Neural progenitor cell (in vitro differentiated cells): ENCODE measurements around the gene CIB4. TPM values are rescaled to one million over a fixed set of nuclear protein-coding genes. Genes with fewer than 3 reads are reported as not detected.

Experiments
- DNase-seq: peaks from one replicate; pipeline ENCODE4 v3.0.0-alpha.2; 2016; ENCODE audit warnings: low spot score
- H2AFZ ChIP-seq: fragments of 200-600 bp; sonication (generic); replicated peaks from 2 replicates; pipeline ENCODE4 v1.6.1; 2016; ENCODE audit warnings: antibody characterized with exemption
- H3F3A ChIP-seq: fragments of 200-600 bp; sonication (generic); 2 replicates; pipeline ENCODE4 v1.6.1; 2016; ENCODE audit warnings: antibody characterized with exemption, low read depth
- H3K27ac ChIP-seq: fragments of 200-600 bp; sonication (generic); 2 replicates; pipeline ENCODE4 v1.5.1; 2016; ENCODE audit warnings: mild to moderate bottlenecking
- H3K27me3 ChIP-seq: fragments of 200-600 bp; sonication (generic); 2 replicates; pipeline ENCODE4 v1.6.1; 2016; ENCODE audit warnings: mild to moderate bottlenecking, moderate library complexity
- H3K36me3 ChIP-seq: fragments of 200-600 bp; sonication (generic); 2 replicates; pipeline ENCODE4 v1.5.1; 2016
- H3K4me1 ChIP-seq: fragments of 200-600 bp; sonication (generic); 2 replicates; pipeline ENCODE4 v1.6.1; 2016; ENCODE audit warnings: mixed run types
- H3K4me2 ChIP-seq: fragments of 200-600 bp; sonication (generic); 2 replicates; pipeline ENCODE4 v1.6.1; 2016
- H3K4me3 ChIP-seq: fragments of 200-600 bp; sonication (generic); 2 replicates; pipeline ENCODE4 v1.5.1; 2016
- H3K79me2 ChIP-seq: fragments of 200-600 bp; sonication (generic); 2 replicates; pipeline ENCODE4 v1.6.1; 2016; ENCODE audit warnings: low read depth
- H3K9ac ChIP-seq: fragments of 200-600 bp; sonication (generic); 2 replicates; pipeline ENCODE4 v1.6.1; 2016
- H3K9me3 ChIP-seq: fragments of 200-600 bp; sonication (generic); 2 replicates; pipeline ENCODE4 v1.5.1; 2016; ENCODE audit warnings: low read depth
- H4K20me1 ChIP-seq: fragments of 200-600 bp; sonication (generic); 2 replicates; pipeline ENCODE4 v1.6.1; 2016; ENCODE audit warnings: low read depth
- H3K27ac Mint-ChIP-seq: 3 replicates; pipeline ENCODE4 v1.8.0; 2021; ENCODE audit warnings: mixed read lengths
- H3K27me3 Mint-ChIP-seq: 2 replicates; pipeline ENCODE4 v1.8.0; 2022; ENCODE audit warnings: low read depth, mild to moderate bottlenecking, inconsistent platforms, moderate library complexity, mixed read lengths; ENCODE audit not compliant: insufficient read depth
- H3K36me3 Mint-ChIP-seq: 3 replicates; pipeline ENCODE4 v1.8.0; 2021; ENCODE audit warnings: mixed read lengths
- H3K4me1 Mint-ChIP-seq: 3 replicates; pipeline ENCODE4 v1.8.0; 2021; ENCODE audit warnings: mixed read lengths
- H3K4me3 Mint-ChIP-seq: 3 replicates; pipeline ENCODE4 v1.8.0; 2021; ENCODE audit warnings: mild to moderate bottlenecking, moderate library complexity, mixed read lengths
- H3K9me3 Mint-ChIP-seq: 3 replicates; pipeline ENCODE4 v1.8.0; 2020; ENCODE audit warnings: mixed read lengths
- EZH2 ChIP-seq: fragments of 200-600 bp; sonication (generic); IDR thresholded peaks from 2 replicates; pipeline ENCODE4 v1.6.1; 2017; ENCODE audit warnings: antibody characterized with exemption, mild to moderate bottlenecking, moderate library complexity
- EZH2phosphoT487 ChIP-seq: fragments of 200-600 bp; sonication (generic); IDR thresholded peaks from 2 replicates; pipeline ENCODE4 v1.6.1; 2017; ENCODE audit warnings: antibody characterized with exemption
- total RNA-seq: library from RNA; depleted of rRNA; stranded (reverse); fragments of >200 nt; gene quantifications from 2 replicates; pipeline ENCODE4 v1.2.3, GENCODE V29; 2015; ENCODE audit warnings: low replicate concordance
- TF ChIP-seq, protein P1 (sequence below): fragments of 200-600 bp; sonication (generic); IDR thresholded peaks from 2 replicates; pipeline ENCODE4 v1.5.1; 2017; ENCODE audit warnings: antibody characterized with exemption, mild to moderate bottlenecking

The CIB4 gene
- total RNA-seq, 1 donor from 2014 or later, result not detected

DNA sequence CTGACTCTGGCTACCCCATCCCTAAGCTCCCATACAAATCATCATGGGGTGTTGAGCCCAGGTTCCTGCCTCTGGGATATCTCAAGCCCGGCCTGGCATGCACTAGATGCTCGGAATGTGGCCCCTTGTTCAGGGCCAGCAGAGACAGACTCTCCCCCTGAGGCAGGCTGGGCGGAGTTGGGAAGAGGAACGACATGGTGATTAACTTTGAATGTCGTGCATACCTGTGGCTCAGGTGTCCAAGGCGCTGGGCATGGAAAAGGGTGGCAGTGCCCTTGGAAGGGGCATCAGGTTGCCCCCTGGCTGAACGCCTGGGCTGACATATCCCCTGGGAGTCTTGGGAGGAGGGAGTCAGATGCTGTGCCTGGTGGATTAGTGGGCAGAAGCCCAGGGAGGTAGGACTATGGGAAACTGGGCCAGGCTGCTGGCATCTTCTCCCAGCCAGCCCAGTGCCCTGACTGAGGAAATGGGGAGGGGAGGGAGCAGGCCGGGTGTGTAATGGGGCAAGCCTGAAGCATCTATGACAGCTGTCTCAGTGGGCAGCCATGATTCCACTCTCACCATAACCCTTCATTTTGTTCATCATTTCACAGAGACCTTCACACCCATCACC, 105.4 kb downstream of the CIB4 start:
- Histone ChIP-seq H2AFZ (no peak overlapping the region), H3K9me3 (no peaks in the 10 kb centered on the region), H4K20me1 (no peaks in the 10 kb centered on the region), H3K27me3 (no peaks in the 10 kb centered on the region), H3F3A (no peaks in the 10 kb centered on the region), H3K4me1 (peaks cover 24% of the 10 kb centered on the region), H3K79me2 (no peaks in the 10 kb centered on the region), H3K27ac (no peak overlapping the region), H3K36me3 (no peaks in the 10 kb centered on the region), H3K4me2 (no peak overlapping the region), H3K4me3 (no peak overlapping the region), H3K9ac (no peak overlapping the region)
- DNase-seq, result no peak
- TF ChIP-seq EZH2 (no peak), EZH2phosphoT487 (no peak)
- TF ChIP-seq, protein P1, sequence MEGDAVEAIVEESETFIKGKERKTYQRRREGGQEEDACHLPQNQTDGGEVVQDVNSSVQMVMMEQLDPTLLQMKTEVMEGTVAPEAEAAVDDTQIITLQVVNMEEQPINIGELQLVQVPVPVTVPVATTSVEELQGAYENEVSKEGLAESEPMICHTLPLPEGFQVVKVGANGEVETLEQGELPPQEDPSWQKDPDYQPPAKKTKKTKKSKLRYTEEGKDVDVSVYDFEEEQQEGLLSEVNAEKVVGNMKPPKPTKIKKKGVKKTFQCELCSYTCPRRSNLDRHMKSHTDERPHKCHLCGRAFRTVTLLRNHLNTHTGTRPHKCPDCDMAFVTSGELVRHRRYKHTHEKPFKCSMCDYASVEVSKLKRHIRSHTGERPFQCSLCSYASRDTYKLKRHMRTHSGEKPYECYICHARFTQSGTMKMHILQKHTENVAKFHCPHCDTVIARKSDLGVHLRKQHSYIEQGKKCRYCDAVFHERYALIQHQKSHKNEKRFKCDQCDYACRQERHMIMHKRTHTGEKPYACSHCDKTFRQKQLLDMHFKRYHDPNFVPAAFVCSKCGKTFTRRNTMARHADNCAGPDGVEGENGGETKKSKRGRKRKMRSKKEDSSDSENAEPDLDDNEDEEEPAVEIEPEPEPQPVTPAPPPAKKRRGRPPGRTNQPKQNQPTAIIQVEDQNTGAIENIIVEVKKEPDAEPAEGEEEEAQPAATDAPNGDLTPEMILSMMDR, result no peak
- Mint-ChIP-seq H3K36me3 (no peaks in the 10 kb centered on the region), H3K4me3 (peak overlapping the region; percentile 44), H3K27me3 (peaks cover 12% of the 10 kb centered on the region), H3K9me3 (no peaks in the 10 kb centered on the region), H3K4me1 (peaks cover 24% of the 10 kb centered on the region), H3K27ac (peak overlapping the region; percentile 46)

- H4K20me1 ChIP-seq, result no peaks in the 10 kb centered on the region
- TF ChIP-seq EZH2phosphoT487 (no peak), EZH2 (no peak)
- TF ChIP-seq, protein P1, result no peak
- H3F3A ChIP-seq, result no peaks in the 10 kb centered on the region
- no peak overlapping the region for H2AFZ ChIP-seq
- H3K27me3 ChIP-seq, result no peaks in the 10 kb centered on the region
- Mint-ChIP-seq H3K9me3 (no peaks in the 10 kb centered on the region), H3K27ac (peak overlapping the region; percentile 17), H3K36me3 (no peaks in the 10 kb centered on the region), H3K27me3 (peaks cover 13% of the 10 kb centered on the region), H3K4me3 (no peak overlapping the region), H3K4me1 (peaks cover 21% of the 10 kb centered on the region)
- H3K79me2 ChIP-seq, result no peaks in the 10 kb centered on the region
- H3K4me2 ChIP-seq, result no peak overlapping the region
- no peak for DNase-seq
- H3K9ac ChIP-seq, result no peak overlapping the region
- H3K27ac ChIP-seq, result no peak overlapping the region
- no peaks in the 10 kb centered on the region for H3K9me3 ChIP-seq
- peaks cover 24% of the 10 kb centered on the region for H3K4me1 ChIP-seq
- H3K4me3 ChIP-seq, result no peak overlapping the region
- H3K36me3 ChIP-seq, result no peaks in the 10 kb centered on the region
Measured at GRCh38 chr2:26534865-26535662, 106.1 kb downstream of the CIB4 start.

- Mint-ChIP-seq H3K9me3 (no peaks in the 10 kb centered on the region), H3K4me1 (peaks cover 22% of the 10 kb centered on the region), H3K4me3 (no peak overlapping the region), H3K36me3 (no peaks in the 10 kb centered on the region), H3K27ac (no peak overlapping the region), H3K27me3 (peaks cover 13% of the 10 kb centered on the region)
- H3K27me3 ChIP-seq, result no peaks in the 10 kb centered on the region
- H3K4me2 ChIP-seq, result peak overlapping the region; percentile 27
- TF ChIP-seq EZH2phosphoT487, result no peak
- TF ChIP-seq EZH2, result no peak
- TF ChIP-seq, protein P1, result no peak
- no peaks in the 10 kb centered on the region for H3K9me3 ChIP-seq
- H3K36me3 ChIP-seq, result no peaks in the 10 kb centered on the region
- H3K79me2 ChIP-seq, result no peaks in the 10 kb centered on the region
- DNase-seq, result no peak
- no peak overlapping the region for H3K27ac ChIP-seq
- no peak overlapping the region for H3K9ac ChIP-seq
- peak overlapping the region; percentile 34 for H2AFZ ChIP-seq
- no peaks in the 10 kb centered on the region for H3F3A ChIP-seq
- H3K4me1 ChIP-seq, result peaks cover 26% of the 10 kb centered on the region
- no peaks in the 10 kb centered on the region for H4K20me1 ChIP-seq
- H3K4me3 ChIP-seq, result no peak overlapping the region
Measured at GRCh38 chr2:26534098-26534864, 106.9 kb downstream of the CIB4 start.
